Measurements from ENCODE around the gene GLI3. TPM values are rescaled to one million over a fixed set of nuclear protein-coding genes. Genes with fewer than 3 reads are reported as not detected.

GLI3 gene
- total RNA-seq, 1 donor, result 4.3 TPM

- TF ChIP-seq, protein P1, sequence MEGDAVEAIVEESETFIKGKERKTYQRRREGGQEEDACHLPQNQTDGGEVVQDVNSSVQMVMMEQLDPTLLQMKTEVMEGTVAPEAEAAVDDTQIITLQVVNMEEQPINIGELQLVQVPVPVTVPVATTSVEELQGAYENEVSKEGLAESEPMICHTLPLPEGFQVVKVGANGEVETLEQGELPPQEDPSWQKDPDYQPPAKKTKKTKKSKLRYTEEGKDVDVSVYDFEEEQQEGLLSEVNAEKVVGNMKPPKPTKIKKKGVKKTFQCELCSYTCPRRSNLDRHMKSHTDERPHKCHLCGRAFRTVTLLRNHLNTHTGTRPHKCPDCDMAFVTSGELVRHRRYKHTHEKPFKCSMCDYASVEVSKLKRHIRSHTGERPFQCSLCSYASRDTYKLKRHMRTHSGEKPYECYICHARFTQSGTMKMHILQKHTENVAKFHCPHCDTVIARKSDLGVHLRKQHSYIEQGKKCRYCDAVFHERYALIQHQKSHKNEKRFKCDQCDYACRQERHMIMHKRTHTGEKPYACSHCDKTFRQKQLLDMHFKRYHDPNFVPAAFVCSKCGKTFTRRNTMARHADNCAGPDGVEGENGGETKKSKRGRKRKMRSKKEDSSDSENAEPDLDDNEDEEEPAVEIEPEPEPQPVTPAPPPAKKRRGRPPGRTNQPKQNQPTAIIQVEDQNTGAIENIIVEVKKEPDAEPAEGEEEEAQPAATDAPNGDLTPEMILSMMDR (IDR thresholded peaks at IDR 0.05; ENCODE audit: insufficient read depth, low read depth, low read length), result no peak
Observed at GRCh38 chr7:41942468-41943093, 294.4 kb downstream of the GLI3 start.

GRCh38 chr7:41940760-41941343, 296.2 kb downstream of the GLI3 start:
- H3K4me3 ChIP-seq (ENCODE audit: low read depth, low read length), result no peak overlapping the region
- TF ChIP-seq, protein P1 (IDR thresholded peaks at IDR 0.05; ENCODE audit: insufficient read depth, low read depth, low read length), result peak; percentile 89
- DNase-seq (ENCODE audit: low read depth), result peak; percentile 83

More at GRCh38 chr7:41942468-41943093, 294.4 kb downstream of the GLI3 start:
- peak overlapping the region; percentile 60 for H3K4me3 ChIP-seq (ENCODE audit: low read depth, low read length)
- DNase-seq (ENCODE audit: low read depth), result peak; percentile 89

- TF ChIP-seq, protein P1 (IDR thresholded peaks at IDR 0.05; ENCODE audit: insufficient read depth, low read depth, low read length), result no peak
- H3K4me3 ChIP-seq (ENCODE audit: low read depth, low read length), result no peak overlapping the region
- peak; percentile 40 for DNase-seq (ENCODE audit: low read depth)
Observed at GRCh38 chr7:41938371-41938770, 298.6 kb downstream of the GLI3 start.

DNA sequence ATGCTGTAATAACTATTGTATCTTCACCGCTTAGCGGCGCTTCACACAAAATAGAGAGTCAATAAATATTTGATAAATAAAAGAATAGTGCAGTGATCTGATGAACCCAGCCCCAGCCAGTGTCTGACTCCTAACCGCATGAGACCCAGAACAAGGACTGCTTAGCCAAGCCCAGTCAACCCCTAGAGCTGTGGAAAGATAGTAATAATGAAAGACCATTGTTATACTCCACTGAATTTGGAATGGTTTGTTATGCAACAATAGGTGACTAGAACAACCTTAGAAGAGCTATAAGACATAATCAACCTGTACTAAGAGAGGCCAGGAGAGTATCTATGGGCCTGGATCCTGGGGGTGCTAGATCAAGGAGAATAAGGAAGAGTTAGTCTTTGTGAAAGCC, 303.6 kb downstream of the GLI3 start:
- no peak overlapping the region for H3K4me3 ChIP-seq (ENCODE audit: low read depth, low read length)
- TF ChIP-seq, protein P1 (IDR thresholded peaks at IDR 0.05; ENCODE audit: insufficient read depth, low read depth, low read length), result no peak
- DNase-seq (ENCODE audit: low read depth), result no peak

DNA sequence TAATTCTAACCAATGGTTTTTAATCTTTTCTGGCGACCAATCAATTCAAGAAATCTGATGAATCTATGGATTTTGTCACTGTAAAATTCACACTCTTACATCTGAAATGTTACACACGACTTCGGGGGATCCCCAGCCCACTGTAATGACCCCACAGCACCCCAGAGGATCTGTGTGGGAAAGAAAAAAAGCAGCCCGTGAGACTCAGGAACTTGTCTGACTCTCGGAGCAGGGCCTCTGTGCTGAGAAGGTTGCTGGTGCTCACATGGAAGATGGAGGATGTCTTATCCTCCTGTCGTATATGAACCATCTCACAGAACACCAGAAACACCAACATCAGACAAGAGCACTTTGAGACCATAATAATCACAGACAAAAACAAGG, 305.8 kb downstream of the GLI3 start:
- TF ChIP-seq, protein P1 (IDR thresholded peaks at IDR 0.05; ENCODE audit: insufficient read depth, low read depth, low read length), result no peak
- DNase-seq (ENCODE audit: low read depth), result no peak

GRCh38 chr7:41930538-41931262, 306.3 kb downstream of the GLI3 start:
- peak; percentile 34 for DNase-seq (ENCODE audit: low read depth)
- TF ChIP-seq, protein P1 (IDR thresholded peaks at IDR 0.05; ENCODE audit: insufficient read depth, low read depth, low read length), result no peak
- H3K4me3 ChIP-seq (ENCODE audit: low read depth, low read length), result no peak overlapping the region

More for the DNA sequence above, 305.8 kb downstream of the GLI3 start:
- no peak overlapping the region for H3K4me3 ChIP-seq (ENCODE audit: low read depth, low read length)

Data from fibroblast of villous mesenchyme (primary cell).